Stimulated activated CD8-positive, alpha-beta memory T cell treated with anti-CD3 and anti-CD28 coated beads, Interleukin-2, amount 100 ng/mL, for 48 hours (primary cell): ENCODE measurements around the gene MTMR12.
A peak's percentile ranks its signal among the peaks of the same experiment; 100 is the strongest.
"Not testable (repeated sequence)": the region's sequence is repeated elsewhere in the genome, so short reads cannot be mapped to it uniquely, and the experiment has no call there.

Experiments
- DNase-seq, 2 donors: peaks; one replicate each; pipeline ENCODE4 v3.0.0-alpha.2; 2020; ENCODE audit warnings: low read depth in 2 of 2

MTMR12 gene

GRCh38 chr5:32325616-32326015, 12.9 kb upstream of the MTMR12 start:
- DNase-seq, result no peak

GRCh38 chr5:32325062-32325461, 12.3 kb upstream of the MTMR12 start:
- no peak for DNase-seq

- no peak for DNase-seq
These were observed 11.0 kb upstream of the MTMR12 start for GRCh38 chr5:32323741-32324140.

- no peak for DNase-seq
These were observed 10.1 kb upstream of the MTMR12 start for GRCh38 chr5:32322882-32323281.

- not testable (repeated sequence) for DNase-seq
These were observed 9.0 kb upstream of the MTMR12 start for GRCh38 chr5:32321787-32322186.

- no peak for DNase-seq
These were observed 7.8 kb upstream of the MTMR12 start for GRCh38 chr5:32320576-32320975.

- DNase-seq, result no peak
These were observed 7.3 kb upstream of the MTMR12 start for GRCh38 chr5:32319926-32320543.

GRCh38 chr5:32319392-32319791, 6.7 kb upstream of the MTMR12 start:
- DNase-seq, result no peak

GRCh38 chr5:32317041-32317440, 4.3 kb upstream of the MTMR12 start:
- DNase-seq, result no peak

- no peak for DNase-seq
These were observed 2.7 kb upstream of the MTMR12 start for GRCh38 chr5:32315221-32316014.

- DNase-seq, result no peak
These were observed 1.9 kb upstream of the MTMR12 start for GRCh38 chr5:32314658-32315057.

GRCh38 chr5:32314152-32314488, 1.4 kb upstream of the MTMR12 start:
- not testable (repeated sequence) for DNase-seq

- DNase-seq, result peak; percentile 28 to 41
These were observed 543 bp downstream of the MTMR12 start for GRCh38 chr5:32312197-32312594.

GRCh38 chr5:32311404-32312196, 1.1 kb downstream of the MTMR12 start:
- no peak for DNase-seq

- no peak for DNase-seq
These were observed 3.0 kb downstream of the MTMR12 start for GRCh38 chr5:32309761-32310160.

GRCh38 chr5:32308946-32309345, 3.8 kb downstream of the MTMR12 start:
- no peak for DNase-seq

- DNase-seq, result no peak
These were observed 5.0 kb downstream of the MTMR12 start for GRCh38 chr5:32307769-32308194.

GRCh38 chr5:32304622-32305021, 8.1 kb downstream of the MTMR12 start:
- no peak for DNase-seq

- no peak for DNase-seq
These were observed 9.0 kb downstream of the MTMR12 start for GRCh38 chr5:32303755-32304120.

GRCh38 chr5:32302835-32303754, 9.6 kb downstream of the MTMR12 start:
- DNase-seq, result no peak

- DNase-seq, result no peak
These were observed 10.8 kb downstream of the MTMR12 start for GRCh38 chr5:32301891-32302290.
